OCI-LY3 (cell line): ENCODE measurements around the gene PHF20.
"Not testable (repeated sequence)": the region's sequence is repeated elsewhere in the genome, so short reads cannot be mapped to it uniquely, and the experiment has no call there.

Source experiments
- H2AFZ ChIP-seq: fragments of 200-600, 300-600 bp; shearing (Covaris generic); 2 replicates; pipeline ENCODE4 v1.6.0; 2014; ENCODE audit warnings: antibody characterized with exemption, low read depth, low read length
- H3K27ac ChIP-seq: fragments of 200-600, 300-600 bp; sonication (generic); 2 replicates; pipeline ENCODE4 v1.5.1; 2014; ENCODE audit warnings: mild to moderate bottlenecking, low read length, moderate library complexity, mixed read lengths
- H3K27me3 ChIP-seq: fragments of 200-600, 300-600 bp; sonication (generic); 2 replicates; pipeline ENCODE4 v1.6.1; 2014; ENCODE audit warnings: low read depth, low read length, mixed read lengths
- H3K36me3 ChIP-seq: fragments of 200-600, 300-600 bp; sonication (generic); replicated peaks from 2 replicates; pipeline ENCODE3; 2014; ENCODE audit warnings: low read depth, low read length, mixed read lengths
- H3K4me1 ChIP-seq: fragments of 300-600, 200-600 bp; sonication (generic); 2 replicates; pipeline ENCODE4 v1.6.1; 2014; ENCODE audit warnings: low read length, mixed read lengths
- H3K4me2 ChIP-seq: fragments of 200-600, 300-600 bp; sonication (generic); 2 replicates; pipeline ENCODE4 v1.6.1; 2014; ENCODE audit warnings: low read length, mixed read lengths
- H3K4me3 ChIP-seq: fragments of 300-600, 200-600 bp; sonication (generic); 2 replicates; pipeline ENCODE4 v1.5.1; 2014; ENCODE audit warnings: antibody characterized with exemption, mild to moderate bottlenecking, low read length, moderate library complexity
- H3K79me2 ChIP-seq: fragments of 300-600, 200-600 bp; shearing (Covaris generic); 2 replicates; pipeline ENCODE4 v1.6.1; 2014; ENCODE audit warnings: mild to moderate bottlenecking, low read length, mixed read lengths
- H3K9ac ChIP-seq: fragments of 300-600, 200-600 bp; shearing (Covaris generic); 2 replicates; pipeline ENCODE4 v1.6.0; 2014; ENCODE audit warnings: mild to moderate bottlenecking, low read length, moderate library complexity
- H3K9me3 ChIP-seq: fragments of 200-600, 300-600 bp; shearing (Covaris generic); 2 replicates; pipeline ENCODE4 v1.6.1; 2014; ENCODE audit warnings: low read length, mixed read lengths; ENCODE audit not compliant: insufficient read depth
- H4K20me1 ChIP-seq: fragments of 200-600, 300-600 bp; sonication (generic); 2 replicates; pipeline ENCODE4 v1.6.1; 2016; ENCODE audit warnings: low read length, mixed read lengths; ENCODE audit not compliant: insufficient read depth
- EZH2phosphoT487 ChIP-seq: fragments of 200-600 bp; shearing (Covaris generic); IDR thresholded peaks from 2 replicates; pipeline ENCODE4 v1.6.1; 2018; ENCODE audit warnings: antibody characterized with exemption, mixed run types, low read depth
- TF ChIP-seq, protein P1 (sequence below): fragments of 200-600, 300-600 bp; sonication (generic); IDR thresholded peaks from 2 replicates; pipeline ENCODE4 v1.5.1; 2014; ENCODE audit warnings: antibody characterized with exemption, low read length, low read depth

PHF20 gene

DNA sequence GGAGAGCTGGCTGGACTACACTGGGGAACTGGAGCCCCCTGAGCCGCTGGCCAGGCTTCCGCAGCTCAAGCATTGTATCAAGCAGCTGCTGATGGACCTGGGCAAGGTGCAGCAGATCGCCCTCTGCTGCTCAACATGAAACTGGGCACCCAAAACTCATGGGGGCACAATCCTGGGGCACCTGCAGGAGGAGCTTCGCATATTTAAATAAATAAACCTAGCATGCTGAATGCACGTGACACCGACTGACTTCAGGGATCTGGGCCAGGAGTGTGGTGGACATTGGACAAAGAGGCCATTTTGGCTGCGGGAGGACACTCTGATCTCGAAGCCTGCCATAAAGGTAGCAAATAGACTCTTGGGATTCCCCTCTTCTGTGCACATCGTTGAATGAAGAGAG is 175.7 kb downstream of the PHF20 start:
- Histone ChIP-seq H3K27me3 (no peaks in the 10 kb centered on the region), H4K20me1 (no peaks in the 10 kb centered on the region), H3K4me3 (no peak overlapping the region), H3K36me3 (peaks cover 22% of the 10 kb centered on the region), H2AFZ (no peak overlapping the region), H3K4me1 (peaks cover 2% of the 10 kb centered on the region), H3K79me2 (peaks cover 9% of the 10 kb centered on the region), H3K9ac (no peak overlapping the region), H3K4me2 (no peak overlapping the region), H3K27ac (no peak overlapping the region), H3K9me3 (no peaks in the 10 kb centered on the region)
- no peak for TF ChIP-seq EZH2phosphoT487
- TF ChIP-seq, protein P1, sequence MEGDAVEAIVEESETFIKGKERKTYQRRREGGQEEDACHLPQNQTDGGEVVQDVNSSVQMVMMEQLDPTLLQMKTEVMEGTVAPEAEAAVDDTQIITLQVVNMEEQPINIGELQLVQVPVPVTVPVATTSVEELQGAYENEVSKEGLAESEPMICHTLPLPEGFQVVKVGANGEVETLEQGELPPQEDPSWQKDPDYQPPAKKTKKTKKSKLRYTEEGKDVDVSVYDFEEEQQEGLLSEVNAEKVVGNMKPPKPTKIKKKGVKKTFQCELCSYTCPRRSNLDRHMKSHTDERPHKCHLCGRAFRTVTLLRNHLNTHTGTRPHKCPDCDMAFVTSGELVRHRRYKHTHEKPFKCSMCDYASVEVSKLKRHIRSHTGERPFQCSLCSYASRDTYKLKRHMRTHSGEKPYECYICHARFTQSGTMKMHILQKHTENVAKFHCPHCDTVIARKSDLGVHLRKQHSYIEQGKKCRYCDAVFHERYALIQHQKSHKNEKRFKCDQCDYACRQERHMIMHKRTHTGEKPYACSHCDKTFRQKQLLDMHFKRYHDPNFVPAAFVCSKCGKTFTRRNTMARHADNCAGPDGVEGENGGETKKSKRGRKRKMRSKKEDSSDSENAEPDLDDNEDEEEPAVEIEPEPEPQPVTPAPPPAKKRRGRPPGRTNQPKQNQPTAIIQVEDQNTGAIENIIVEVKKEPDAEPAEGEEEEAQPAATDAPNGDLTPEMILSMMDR: peak; percentile 70

DNA sequence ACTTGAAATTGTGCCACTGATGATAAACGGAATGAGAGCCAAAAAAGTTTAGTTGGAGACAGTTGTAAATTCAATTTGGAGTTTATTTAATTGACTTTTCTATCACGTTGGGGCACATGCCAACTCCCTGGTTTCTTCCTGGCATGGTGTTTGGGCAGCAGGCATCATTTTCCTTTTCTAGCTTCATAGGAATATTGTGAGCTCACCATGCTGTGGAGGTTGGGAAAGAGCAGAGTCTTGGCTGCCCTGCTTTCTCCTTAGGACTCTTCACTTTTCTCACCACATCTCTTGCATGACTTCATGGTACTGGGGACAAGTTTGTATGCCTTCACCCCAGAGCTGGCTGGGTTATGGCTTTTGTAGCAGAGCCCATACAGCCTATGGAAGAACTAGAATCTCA is 176.1 kb downstream of the PHF20 start:
- Histone ChIP-seq H3K4me1 (peaks cover 7% of the 10 kb centered on the region), H3K36me3 (peaks cover 21% of the 10 kb centered on the region), H3K9ac (no peak overlapping the region), H3K27me3 (no peaks in the 10 kb centered on the region), H4K20me1 (no peaks in the 10 kb centered on the region), H3K4me2 (no peak overlapping the region), H2AFZ (no peak overlapping the region), H3K9me3 (no peaks in the 10 kb centered on the region), H3K27ac (no peak overlapping the region), H3K4me3 (no peak overlapping the region), H3K79me2 (peaks cover 13% of the 10 kb centered on the region)
- TF ChIP-seq EZH2phosphoT487: no peak
- TF ChIP-seq, protein P1: no peak

DNA sequence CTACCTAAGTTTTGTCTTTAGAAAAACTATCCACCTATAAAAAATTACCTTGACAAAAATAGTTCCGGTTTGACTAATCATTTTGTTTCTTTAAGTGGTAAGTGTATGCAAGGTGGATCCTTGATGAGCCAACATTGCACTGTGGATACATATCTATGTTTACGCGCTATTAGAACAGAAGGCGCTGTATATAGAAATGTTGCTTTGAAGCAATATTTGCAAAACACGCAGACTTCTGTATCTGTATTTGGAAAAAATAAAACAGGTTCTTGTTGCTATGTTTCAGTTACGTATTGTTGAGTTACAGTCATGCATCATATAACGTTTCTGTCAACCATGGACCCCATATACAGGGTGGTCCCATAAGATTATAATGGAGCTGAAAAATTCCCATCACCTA is 178.3 kb downstream of the PHF20 start:
- no peak overlapping the region for H3K9ac ChIP-seq
- H4K20me1 ChIP-seq: no peaks in the 10 kb centered on the region
- no peak overlapping the region for H3K27ac ChIP-seq
- TF ChIP-seq, protein P1: no peak
- no peak for TF ChIP-seq EZH2phosphoT487
- H3K4me1 ChIP-seq: peaks cover 8% of the 10 kb centered on the region
- no peaks in the 10 kb centered on the region for H3K9me3 ChIP-seq
- H3K79me2 ChIP-seq: peaks cover 26% of the 10 kb centered on the region
- H3K4me2 ChIP-seq: no peak overlapping the region
- no peak overlapping the region for H2AFZ ChIP-seq
- H3K36me3 ChIP-seq: peaks cover 19% of the 10 kb centered on the region
- H3K4me3 ChIP-seq: no peak overlapping the region
- H3K27me3 ChIP-seq: no peaks in the 10 kb centered on the region

DNA sequence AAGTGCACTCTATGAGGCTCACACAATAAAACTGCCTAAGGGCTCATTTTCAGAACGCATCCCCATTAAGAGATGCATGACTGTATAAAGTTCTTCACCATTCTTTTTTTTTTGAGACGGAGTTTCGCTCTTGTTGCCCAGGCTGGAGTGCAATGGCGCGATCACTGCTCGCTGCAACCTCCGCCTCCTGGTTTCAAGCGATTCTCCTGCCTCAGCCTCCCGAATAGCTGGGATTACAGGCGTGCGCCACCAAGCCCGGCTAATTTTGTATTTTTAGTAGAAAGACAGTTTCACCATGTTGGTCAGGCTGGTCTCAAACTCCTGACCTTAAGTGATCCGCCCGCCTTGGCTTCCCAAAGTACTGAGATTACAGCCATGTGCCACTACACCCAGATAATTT is 180.3 kb downstream of the PHF20 start:
- peaks cover 13% of the 10 kb centered on the region for H3K4me1 ChIP-seq
- H2AFZ ChIP-seq, H3K9me3 ChIP-seq, H3K27ac ChIP-seq, H3K9ac ChIP-seq, H3K27me3 ChIP-seq, H4K20me1 ChIP-seq: not testable (repeated sequence)
- H3K79me2 ChIP-seq: peaks cover 31% of the 10 kb centered on the region
- peak overlapping the region; percentile 84; the same call in 1 of the 2 replicates for H3K4me3 ChIP-seq
- H3K4me2 ChIP-seq: peak overlapping the region; percentile 90
- H3K36me3 ChIP-seq: peaks cover 16% of the 10 kb centered on the region
